ENCODE results near the gene TBC1D24.
"Not testable (repeated sequence)": the region's sequence is repeated elsewhere in the genome, so short reads cannot be mapped to it uniquely, and the experiment has no call there.

TBC1D24 gene

GRCh38 chr16:2469399-2470233 lies 5.3 kb upstream of the TBC1D24 start:
- DNase-seq = no peak

- DNase-seq = no peak
Observed at GRCh38 chr16:2470234-2470601, 4.7 kb upstream of the TBC1D24 start.

- DNase-seq = peak; percentile 50
Observed at GRCh38 chr16:2470603-2471015, 4.3 kb upstream of the TBC1D24 start.

- DNase-seq = peak; percentile 29
Observed at GRCh38 chr16:2471016-2471652, 3.8 kb upstream of the TBC1D24 start, which contains the start of gene NTN3. Gene NTN3, plus strand, starts transcription at chr16:2471297. Its CDS starts 405 bp downstream, at chr16:2471702.

GRCh38 chr16:2471653-2472487 lies 3.1 kb upstream of the TBC1D24 start:
- no peak for DNase-seq

- no peak for DNase-seq
Observed at GRCh38 chr16:2472488-2472864, 2.5 kb upstream of the TBC1D24 start.

GRCh38 chr16:2472885-2473445 lies 2.0 kb upstream of the TBC1D24 start:
- DNase-seq = no peak

- DNase-seq = peak; percentile 52
Observed at GRCh38 chr16:2473446-2473926, 1.4 kb upstream of the TBC1D24 start.

GRCh38 chr16:2473999-2474876 lies 689 bp upstream of the TBC1D24 start:
- DNase-seq = peak; percentile 84

GRCh38 chr16:2475413-2476344 lies 752 bp downstream of the TBC1D24 start:
- DNase-seq = peak; percentile 65

- no peak for DNase-seq
Observed at GRCh38 chr16:2476345-2476720, 1.4 kb downstream of the TBC1D24 start.

- no peak for DNase-seq
Observed at GRCh38 chr16:2476741-2477140, 1.8 kb downstream of the TBC1D24 start.

GRCh38 chr16:2477327-2477726 lies 2.4 kb downstream of the TBC1D24 start:
- no peak for DNase-seq

GRCh38 chr16:2478279-2478678 lies 3.4 kb downstream of the TBC1D24 start:
- DNase-seq = no peak

GRCh38 chr16:2479996-2480395 lies 5.1 kb downstream of the TBC1D24 start:
- not testable (repeated sequence) for DNase-seq

- no peak for DNase-seq
Observed at GRCh38 chr16:2480948-2481347, 6.0 kb downstream of the TBC1D24 start.

- DNase-seq = no peak
Observed at GRCh38 chr16:2481676-2482075, 6.7 kb downstream of the TBC1D24 start.

GRCh38 chr16:2482249-2482648 lies 7.3 kb downstream of the TBC1D24 start:
- no peak for DNase-seq

GRCh38 chr16:2482708-2483534 lies 8.0 kb downstream of the TBC1D24 start:
- DNase-seq = no peak

Measured in RPMI8226 (cell line).